Fibroblast of villous mesenchyme (primary cell): ENCODE results near the gene MMD. TPM values are rescaled to one million over a fixed set of nuclear protein-coding genes. Genes with fewer than 3 reads are reported as not detected.
"Not testable (repeated sequence)": the region's sequence is repeated elsewhere in the genome, so short reads cannot be mapped to it uniquely, and the experiment has no call there.

ENCODE experiments used
- DNase-seq: peaks from one replicate; pipeline ENCODE4 v3.0.0-alpha.2; 2010; ENCODE audit warnings: low read depth
- H3K4me3 ChIP-seq: 2 replicates; pipeline ENCODE4 v1.5.1; 2011; ENCODE audit warnings: low read depth, mild to moderate bottlenecking, low read length
- CTCF ChIP-seq: IDR thresholded peaks from 2 replicates; pipeline ENCODE4 v1.5.1; 2012; ENCODE audit warnings: low read depth, mild to moderate bottlenecking, low read length; ENCODE audit not compliant: insufficient read depth
- total RNA-seq: library from RNA; depleted of rRNA; stranded (reverse); fragments of >200 nt; gene quantifications from 2 replicates; pipeline ENCODE4 v1.2.3, GENCODE V29; 2012

MMD gene
- total RNA-seq, 1 donor, result 9.5 TPM

GRCh38 chr17:55435408-55435807 lies 13.8 kb upstream of the MMD start:
- no peak overlapping the region for H3K4me3 ChIP-seq
- no peak for TF ChIP-seq CTCF
- DNase-seq, result no peak

GRCh38 chr17:55434721-55435120 lies 13.1 kb upstream of the MMD start:
- no peak for DNase-seq
- no peak for TF ChIP-seq CTCF
- no peak overlapping the region for H3K4me3 ChIP-seq

GRCh38 chr17:55433629-55434422 lies 12.2 kb upstream of the MMD start:
- H3K4me3 ChIP-seq, result no peak overlapping the region
- peak; percentile 99 for DNase-seq
- no peak for TF ChIP-seq CTCF

GRCh38 chr17:55433029-55433628 lies 11.5 kb upstream of the MMD start:
- DNase-seq, result no peak
- no peak for TF ChIP-seq CTCF
- H3K4me3 ChIP-seq, result no peak overlapping the region

- TF ChIP-seq CTCF, result no peak
- DNase-seq, result peak; percentile 78
- H3K4me3 ChIP-seq, result no peak overlapping the region
These were observed 10.9 kb upstream of the MMD start for GRCh38 chr17:55432358-55433028.

GRCh38 chr17:55431914-55432313 lies 10.3 kb upstream of the MMD start:
- H3K4me3 ChIP-seq, DNase-seq: not testable (repeated sequence)

- TF ChIP-seq CTCF, result no peak
- DNase-seq, result no peak
- H3K4me3 ChIP-seq, result no peak overlapping the region
These were observed 9.1 kb upstream of the MMD start for GRCh38 chr17:55430541-55431288.
